Measurements from ENCODE around the gene TSEN34. TPM values are rescaled to one million over a fixed set of nuclear protein-coding genes. Genes with fewer than 3 reads are reported as not detected.
A peak's percentile ranks its signal among the peaks of the same experiment; 100 is the strongest.

TSEN34 gene
- total RNA-seq, 4 donors from 2014 or later: 80.5 to 118 (median 107) TPM

DNA sequence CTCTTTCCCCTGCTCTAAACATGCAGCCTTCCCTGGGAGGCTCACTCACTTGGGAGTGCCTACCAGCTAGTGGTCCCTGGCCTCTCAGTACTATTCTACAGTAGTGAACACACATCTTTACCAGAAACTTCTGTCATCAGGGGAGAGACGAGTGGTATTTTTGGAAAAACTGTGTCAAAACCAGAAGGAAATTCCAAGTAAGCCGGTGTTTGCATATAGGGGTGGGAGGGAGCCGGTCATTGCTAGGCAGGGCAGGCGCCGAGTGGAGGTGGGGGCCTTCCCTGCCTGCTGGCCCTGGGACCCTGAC lies 16.5 kb downstream of the TSEN34 start:
- TF ChIP-seq, protein P1, sequence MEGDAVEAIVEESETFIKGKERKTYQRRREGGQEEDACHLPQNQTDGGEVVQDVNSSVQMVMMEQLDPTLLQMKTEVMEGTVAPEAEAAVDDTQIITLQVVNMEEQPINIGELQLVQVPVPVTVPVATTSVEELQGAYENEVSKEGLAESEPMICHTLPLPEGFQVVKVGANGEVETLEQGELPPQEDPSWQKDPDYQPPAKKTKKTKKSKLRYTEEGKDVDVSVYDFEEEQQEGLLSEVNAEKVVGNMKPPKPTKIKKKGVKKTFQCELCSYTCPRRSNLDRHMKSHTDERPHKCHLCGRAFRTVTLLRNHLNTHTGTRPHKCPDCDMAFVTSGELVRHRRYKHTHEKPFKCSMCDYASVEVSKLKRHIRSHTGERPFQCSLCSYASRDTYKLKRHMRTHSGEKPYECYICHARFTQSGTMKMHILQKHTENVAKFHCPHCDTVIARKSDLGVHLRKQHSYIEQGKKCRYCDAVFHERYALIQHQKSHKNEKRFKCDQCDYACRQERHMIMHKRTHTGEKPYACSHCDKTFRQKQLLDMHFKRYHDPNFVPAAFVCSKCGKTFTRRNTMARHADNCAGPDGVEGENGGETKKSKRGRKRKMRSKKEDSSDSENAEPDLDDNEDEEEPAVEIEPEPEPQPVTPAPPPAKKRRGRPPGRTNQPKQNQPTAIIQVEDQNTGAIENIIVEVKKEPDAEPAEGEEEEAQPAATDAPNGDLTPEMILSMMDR (IDR thresholded peaks at IDR 0.05): no peak
- TF ChIP-seq POLR2A (IDR thresholded peaks at IDR 0.05): no peak
- intact Hi-C loops (cut with DNase I; ENCODE audit: low total_unique reads): no loop called here
- WGBS, 2 donors: 77 to 80% methylated on average over 5 of the region's 5 CpGs
- H3K4me3 ChIP-seq (ENCODE audit: low read depth, poor library complexity, severe bottlenecking): no peak overlapping the region
- no peak for DNase-seq (ENCODE audit: low spot score in 2 of 2)

DNA sequence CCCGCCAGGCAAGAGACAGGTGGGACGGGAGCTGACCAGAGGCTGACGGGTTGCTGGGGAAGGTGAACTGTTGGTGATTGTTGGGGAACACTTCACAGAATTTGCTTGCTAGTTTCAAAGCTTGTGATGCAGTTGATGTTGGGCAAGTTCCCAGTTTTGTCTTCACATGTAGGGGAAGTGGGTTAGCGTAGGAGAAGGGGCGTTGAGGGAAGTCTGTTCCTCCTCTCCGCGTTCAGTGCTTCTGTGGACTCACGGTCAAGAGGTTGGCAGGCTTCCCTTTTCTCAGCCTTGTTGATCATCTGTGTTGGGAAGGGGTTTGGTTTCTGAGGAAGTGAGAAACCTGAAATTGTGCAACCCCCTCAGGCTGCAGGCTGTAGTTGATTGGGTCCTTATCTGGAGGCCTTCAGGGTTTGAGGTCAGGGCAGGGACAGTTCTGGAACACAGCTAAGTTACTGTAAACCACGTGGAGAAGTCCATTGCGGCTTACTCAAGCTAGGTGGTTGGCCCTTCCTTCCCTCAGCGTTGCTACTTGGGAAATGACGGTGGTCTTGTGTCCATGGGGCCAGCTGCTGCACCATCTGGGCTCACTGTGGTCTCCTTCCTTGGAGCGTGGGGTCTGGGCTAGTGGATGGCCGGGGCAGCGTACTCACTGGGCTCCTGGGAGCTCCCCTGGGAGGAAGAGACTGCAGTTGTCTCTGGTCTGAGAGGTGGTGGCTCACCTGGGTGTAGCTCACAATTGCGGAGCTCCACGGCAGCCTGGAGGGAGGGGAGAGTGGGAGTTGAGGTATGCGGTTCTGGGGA lies 17.1 kb downstream of the TSEN34 start:
- intact Hi-C loops (cut with DNase I; ENCODE audit: low total_unique reads): no loop called here
- H3K4me3 ChIP-seq (ENCODE audit: low read depth, poor library complexity, severe bottlenecking): no peak overlapping the region
- DNase-seq (ENCODE audit: low spot score in 2 of 2): peak; percentile 79 to 90
- no peak for TF ChIP-seq POLR2A (IDR thresholded peaks at IDR 0.05)
- TF ChIP-seq, protein P1 (IDR thresholded peaks at IDR 0.05): no peak
- WGBS, 2 donors: 70 to 71% methylated on average over 18 of the region's 18 CpGs

DNA sequence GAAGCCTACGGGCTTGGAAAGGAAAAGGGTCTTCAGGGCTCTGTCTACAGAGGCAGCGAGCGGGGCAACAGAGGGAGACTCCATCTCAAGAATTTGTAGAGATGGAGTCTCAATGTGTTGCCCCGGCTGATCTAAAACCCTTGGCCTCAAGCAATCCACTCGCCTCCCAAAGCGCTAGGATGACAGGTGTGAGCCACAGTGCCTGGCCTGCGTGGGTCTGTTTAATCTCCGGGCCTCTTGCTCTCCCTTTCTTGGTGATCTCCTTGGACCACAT lies 17.6 kb downstream of the TSEN34 start:
- H3K4me3 ChIP-seq (ENCODE audit: low read depth, poor library complexity, severe bottlenecking): no peak overlapping the region
- intact Hi-C loops (cut with DNase I; ENCODE audit: low total_unique reads): no loop called here
- WGBS, 2 donors: 70 to 72% methylated on average over 8 of the region's 8 CpGs
- DNase-seq (ENCODE audit: low spot score in 2 of 2): no peak
- no peak for TF ChIP-seq POLR2A (IDR thresholded peaks at IDR 0.05)
- TF ChIP-seq, protein P1 (IDR thresholded peaks at IDR 0.05): no peak

DNA sequence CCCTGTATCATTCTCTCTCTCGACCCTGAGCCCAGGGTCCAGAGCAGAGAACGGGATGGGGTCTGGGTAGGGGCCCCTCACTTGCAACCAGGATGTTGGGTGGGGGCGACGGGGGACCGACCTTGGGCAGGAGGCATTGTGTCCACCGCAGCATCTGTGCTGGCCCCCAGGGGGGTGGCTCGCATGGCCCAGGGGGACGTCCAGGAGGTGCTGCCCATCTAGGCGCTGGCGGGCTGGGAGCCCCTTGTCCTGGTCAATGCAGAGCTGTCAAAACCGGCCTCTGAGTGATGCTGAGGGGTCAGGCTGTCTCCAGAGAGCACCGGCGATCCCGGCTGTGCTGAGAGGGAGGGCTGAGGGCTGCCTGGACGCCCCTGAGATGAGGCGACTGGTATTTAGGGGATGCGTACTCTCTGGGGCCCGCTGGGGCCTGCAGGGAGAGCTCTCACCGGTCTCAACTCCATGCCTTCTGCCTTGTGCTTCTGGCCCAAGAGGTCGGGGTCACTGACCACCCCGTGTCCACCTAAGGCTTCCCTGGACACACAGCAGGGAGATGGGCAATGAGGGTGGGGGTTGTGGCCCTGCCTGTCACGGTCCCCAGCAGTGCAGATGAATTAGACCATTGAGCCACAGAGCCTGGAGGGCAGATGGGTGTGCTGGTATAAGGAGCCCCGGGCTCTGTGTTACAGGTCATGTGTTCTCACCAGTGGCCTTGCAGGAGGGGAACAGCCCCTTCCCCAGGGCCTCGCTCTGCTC lies 18.1 kb downstream of the TSEN34 start:
- 62 to 71% methylated on average over 15 to 19 of the region's 24 CpGs for WGBS, 2 donors
- no peak for TF ChIP-seq POLR2A (IDR thresholded peaks at IDR 0.05)
- TF ChIP-seq, protein P1 (IDR thresholded peaks at IDR 0.05): no peak
- no peak overlapping the region for H3K4me3 ChIP-seq (ENCODE audit: low read depth, poor library complexity, severe bottlenecking)
- intact Hi-C loops (cut with DNase I; ENCODE audit: low total_unique reads): no loop called here
- no peak for DNase-seq (ENCODE audit: low spot score in 2 of 2)

DNA sequence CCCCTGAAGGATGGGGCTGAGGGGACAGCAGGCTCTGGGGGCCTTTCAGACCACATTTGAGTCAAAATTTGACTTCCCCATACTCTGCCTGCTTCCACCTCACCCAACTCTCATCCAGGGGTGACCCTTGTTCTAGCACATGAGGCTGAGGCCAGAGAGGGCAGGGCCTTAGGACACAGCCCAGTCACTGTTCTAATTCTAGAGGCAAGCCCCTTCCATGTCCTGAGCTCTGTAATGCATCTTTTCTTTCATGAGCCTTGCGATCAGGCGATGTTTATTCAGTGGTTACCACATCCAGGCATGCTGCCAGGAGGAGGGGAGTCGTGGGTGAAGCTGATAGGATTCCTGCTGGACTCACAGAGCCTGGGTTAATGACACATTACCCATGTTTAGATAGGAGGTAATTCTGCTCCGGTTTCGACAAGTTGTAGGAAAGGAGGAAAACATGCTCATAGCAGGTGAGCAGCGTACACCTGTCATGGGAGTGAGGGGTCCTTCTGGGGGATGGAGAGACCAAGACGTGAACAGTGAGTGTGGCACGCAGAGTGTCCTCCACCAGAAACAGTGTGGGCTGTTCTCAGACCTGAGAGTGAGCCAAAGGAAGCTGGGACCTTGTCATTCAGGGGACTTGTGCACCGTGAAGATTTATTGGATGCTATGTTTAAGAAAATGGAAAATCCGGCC lies 18.8 kb downstream of the TSEN34 start:
- TF ChIP-seq POLR2A (IDR thresholded peaks at IDR 0.05): no peak
- TF ChIP-seq, protein P1 (IDR thresholded peaks at IDR 0.05): no peak
- intact Hi-C loops (cut with DNase I; ENCODE audit: low total_unique reads): no loop called here
- H3K4me3 ChIP-seq (ENCODE audit: low read depth, poor library complexity, severe bottlenecking): no peak overlapping the region
- WGBS, 2 donors: 41 to 51% methylated on average over 10 of the region's 10 CpGs
- DNase-seq (ENCODE audit: low spot score in 2 of 2): peak; percentile 85 to 95

Measured in lower leg skin (tissue), 4 donors.